GM21723 (cell line): ENCODE data around the gene FBXL13.
"Not testable (repeated sequence)": the region's sequence is repeated elsewhere in the genome, so short reads cannot be mapped to it uniquely, and the experiment has no call there.

ENCODE experiments used
- ATAC-seq: cut with Tn5 transposase; IDR thresholded peaks from one replicate; pipeline ENCODE4 v1.9.1; 2021; ENCODE audit warnings: mild to moderate bottlenecking, moderate library complexity; ENCODE audit not compliant: unreplicated experiment

Gene FBXL13

DNA sequence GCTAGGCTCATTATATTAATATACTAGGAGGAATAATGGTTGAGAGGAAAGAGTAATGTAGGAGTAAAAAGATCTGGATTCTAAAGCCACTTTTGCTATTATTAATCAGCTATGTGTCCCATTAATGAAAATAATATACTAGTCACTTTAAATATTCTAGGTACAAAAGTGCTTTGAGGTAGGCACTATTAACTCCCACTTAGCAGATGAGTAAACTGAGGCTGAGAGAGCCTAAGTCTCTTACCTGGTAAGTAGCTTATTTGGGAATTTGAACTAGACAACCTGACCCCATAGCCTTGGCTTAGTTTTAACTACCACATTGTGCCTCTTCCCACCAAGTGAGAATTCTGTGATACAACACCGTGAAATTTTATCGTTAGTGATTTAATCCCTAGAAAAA lies 6.3 kb upstream of the FBXL13 start:
- ATAC-seq = no peak

DNA sequence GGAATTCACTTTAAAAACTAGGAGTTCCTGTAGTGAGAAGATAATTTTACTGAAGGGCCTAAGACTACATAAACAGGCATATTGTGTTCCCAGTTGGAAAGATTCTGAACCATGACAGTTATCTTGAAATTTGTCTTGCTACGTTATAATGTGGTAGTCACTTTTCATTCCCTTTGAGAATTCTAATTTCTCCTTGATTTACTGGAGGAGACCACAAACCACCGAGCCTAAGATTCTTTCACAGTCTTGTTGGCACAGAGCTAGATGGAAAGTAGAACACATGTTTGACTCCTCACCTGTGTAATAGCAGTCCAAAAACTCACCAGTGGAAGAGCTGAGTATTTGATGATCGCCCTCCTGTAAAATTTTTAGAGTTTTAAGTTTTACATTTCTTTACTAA lies 5.2 kb upstream of the FBXL13 start:
- no peak for ATAC-seq

DNA sequence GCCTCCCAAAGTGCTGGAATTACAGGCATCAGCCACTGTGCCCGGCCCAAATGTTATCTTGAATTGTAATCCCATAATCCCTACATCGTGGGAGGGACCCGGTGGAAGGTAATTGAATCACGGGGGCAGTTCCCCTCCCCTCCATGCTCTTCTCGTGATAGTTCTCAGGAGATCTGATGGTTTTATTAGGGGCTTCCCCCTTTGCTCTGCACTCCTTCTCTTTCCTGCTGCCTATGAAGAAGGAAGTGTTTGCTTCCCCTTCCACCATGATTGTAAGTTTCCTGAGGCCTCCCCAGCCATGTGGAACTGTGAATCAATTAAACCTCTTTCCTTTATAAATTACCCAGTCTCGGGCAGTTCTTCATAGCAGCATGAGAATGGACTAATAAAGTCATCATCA lies 3.6 kb upstream of the FBXL13 start:
- not testable (repeated sequence) for ATAC-seq

DNA sequence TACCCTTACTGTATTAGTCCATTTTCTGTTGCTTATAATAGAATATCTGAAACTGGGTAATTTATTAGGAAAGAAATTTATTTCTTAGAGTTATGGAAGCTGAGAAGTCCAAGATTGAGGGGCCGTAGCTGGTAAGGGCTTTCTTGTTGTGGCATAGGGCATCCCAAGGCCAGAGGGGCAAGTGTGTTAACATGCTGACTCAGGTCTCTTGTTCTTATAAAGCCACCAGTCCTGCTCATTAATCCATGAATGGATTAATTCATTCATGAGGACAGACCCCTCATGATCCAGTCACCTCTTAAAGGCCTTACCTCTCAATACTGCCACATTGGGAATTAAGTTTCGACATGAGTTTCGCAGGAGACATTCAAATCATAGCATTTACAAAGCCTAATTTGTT lies 2.7 kb upstream of the FBXL13 start:
- no peak for ATAC-seq

DNA sequence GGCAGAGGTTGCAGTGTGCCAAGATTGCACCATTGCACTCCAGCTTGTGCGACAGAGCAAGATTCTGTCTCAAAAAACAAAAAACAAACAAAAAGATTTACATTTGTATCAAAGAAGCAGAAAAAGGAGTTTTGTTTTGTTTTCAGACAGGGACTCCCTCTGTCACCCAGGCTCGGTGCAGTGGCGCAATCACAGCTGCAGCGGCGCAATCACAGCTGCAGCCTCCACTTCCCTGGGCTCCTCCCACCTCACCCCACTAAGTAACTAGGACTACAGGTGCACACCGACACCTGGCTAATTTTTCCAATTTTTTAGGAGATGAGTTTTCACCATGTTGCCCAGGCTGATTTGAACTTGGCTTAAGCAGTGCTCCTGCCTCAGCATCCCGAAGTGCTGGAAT lies 2.2 kb upstream of the FBXL13 start:
- no peak for ATAC-seq

DNA sequence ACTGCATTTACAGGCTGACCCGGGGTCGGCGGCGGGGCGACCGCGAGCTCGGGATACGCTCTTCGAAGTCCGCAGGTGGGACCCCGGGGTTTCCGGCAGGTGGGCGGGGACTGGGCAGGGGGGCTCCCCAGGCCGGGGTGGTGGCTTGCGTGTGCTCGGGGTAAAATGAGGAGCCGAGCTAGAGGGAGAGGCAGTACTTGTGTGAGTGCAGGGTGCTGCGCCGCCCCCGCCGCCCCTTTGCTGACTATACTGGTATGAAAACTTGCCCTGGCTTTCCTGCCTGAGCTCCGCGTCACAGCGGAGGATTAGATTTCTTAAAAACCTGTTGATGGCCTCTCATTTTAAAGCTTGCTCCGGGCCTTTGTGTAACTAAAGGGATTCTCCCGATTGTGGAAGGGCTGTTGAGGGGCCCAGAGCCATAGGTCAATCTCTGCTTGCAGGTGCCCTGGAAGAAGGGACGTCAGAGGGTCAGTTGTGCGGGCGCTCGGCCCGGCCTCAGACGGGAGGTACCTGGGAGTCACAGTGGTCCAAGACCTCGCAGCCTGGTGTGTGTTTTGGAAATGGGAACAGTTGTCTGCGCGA lies 832 bp upstream of the FBXL13 start:
- ATAC-seq = peak; percentile 48

DNA sequence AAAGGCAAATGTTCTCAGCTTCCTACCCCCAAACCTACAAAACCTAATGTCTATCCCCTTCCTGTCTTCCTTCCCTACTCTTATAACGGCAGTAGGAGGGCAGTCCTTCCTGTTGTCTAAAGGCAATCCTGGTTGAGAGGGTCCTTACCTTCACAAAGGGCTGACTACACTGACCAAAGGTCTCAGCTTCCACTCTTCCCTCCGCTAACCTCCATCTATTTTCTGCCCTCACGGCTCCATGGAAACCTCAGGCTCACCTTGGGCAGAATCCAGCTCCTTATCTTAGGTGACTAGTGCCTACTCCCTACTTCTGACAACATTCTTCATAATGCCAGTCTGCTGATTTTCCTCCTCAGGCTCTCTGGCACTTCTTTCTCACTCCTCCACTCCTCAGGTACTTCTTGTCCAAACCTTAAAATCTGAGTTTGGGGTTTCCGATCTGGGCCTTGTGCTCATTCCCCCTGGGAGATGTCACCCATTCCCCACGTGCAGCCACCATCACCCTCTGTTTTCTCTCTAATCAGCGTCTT lies 542 bp downstream of the FBXL13 start:
- no peak for ATAC-seq

DNA sequence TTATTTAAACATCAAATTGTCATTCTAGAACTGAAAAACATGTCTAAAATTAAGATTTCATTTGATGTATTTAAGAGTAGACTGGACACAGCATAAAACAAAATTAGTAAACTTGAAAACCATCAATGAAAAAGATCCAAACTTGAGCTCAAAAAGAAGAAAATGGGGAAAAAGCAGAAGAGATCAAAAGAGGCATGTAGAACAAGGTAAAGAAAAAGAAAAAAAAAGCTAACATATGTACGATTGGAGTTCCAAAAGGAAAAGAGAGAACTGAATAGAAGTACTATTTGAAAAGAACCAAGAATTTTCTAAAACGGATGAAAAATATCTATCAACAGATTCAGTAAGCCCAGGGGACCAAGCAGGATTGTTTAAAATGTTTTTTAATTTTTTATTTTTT lies 3.6 kb downstream of the FBXL13 start:
- no peak for ATAC-seq

DNA sequence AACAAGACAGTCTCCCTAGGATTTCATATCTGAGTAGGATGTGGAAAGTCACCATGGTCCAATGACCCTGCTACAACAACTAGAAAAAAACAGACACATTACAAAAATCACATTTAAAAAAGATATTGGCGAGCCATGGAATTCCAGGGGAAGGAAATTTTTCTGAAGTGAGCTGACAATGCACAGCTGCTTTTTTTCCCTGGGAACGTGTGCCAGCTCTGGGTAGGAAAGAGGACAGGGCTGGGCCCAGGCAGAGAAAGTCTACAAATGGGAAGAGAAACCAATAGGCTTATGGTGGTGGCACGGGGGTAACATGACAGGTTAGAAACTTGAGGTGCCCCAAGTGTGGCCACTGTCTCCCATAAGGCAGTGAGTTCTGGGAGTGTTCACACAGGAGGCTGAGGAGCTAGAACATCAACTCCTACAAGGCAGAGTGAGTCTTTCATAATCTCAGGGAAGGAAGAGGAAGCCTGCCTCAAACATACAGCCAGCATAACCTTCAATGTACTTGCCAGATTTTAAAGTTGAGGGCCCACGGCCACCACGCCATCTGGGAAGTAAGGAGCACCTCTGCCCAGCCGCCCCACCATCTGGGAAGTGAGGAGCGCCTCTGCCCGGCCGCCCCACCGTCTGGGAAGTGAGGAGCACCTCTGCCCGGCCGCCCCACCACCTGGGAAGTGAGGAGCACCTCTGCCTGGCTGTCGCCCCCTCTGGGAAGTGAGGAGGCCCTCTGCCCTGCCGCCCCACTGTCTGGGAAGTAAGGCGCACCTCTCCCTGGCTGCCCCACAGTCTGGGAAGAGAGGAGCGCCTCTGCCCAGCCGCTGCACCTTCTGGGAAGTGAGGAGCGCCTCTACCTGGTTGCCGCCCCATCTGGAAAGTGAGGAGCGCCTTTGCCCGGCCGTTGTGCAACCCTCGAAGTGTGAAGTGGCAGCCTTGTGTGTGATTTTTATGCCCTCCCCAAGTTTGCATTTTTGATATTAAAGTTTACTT lies 5.9 kb downstream of the FBXL13 start:
- no peak for ATAC-seq

DNA sequence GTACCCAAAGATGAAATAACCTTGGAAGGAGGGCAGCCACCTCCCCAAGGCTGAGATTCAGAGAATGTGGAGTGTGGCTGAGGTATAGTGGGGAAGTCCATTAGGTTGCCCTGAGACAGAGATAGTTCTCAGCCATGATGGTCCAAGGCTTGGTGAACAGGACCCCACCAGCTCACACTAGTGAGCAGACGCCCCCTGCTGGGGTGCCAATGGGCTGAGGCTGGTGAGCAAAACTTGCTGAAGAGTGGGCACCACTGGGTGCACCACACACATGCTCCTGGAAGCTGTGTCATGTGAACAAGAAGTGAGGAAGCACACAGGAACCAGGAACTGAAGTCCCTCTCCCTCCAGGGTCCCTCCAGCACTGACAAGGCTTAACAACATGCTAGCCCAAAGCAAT lies 8.9 kb downstream of the FBXL13 start:
- no peak for ATAC-seq

DNA sequence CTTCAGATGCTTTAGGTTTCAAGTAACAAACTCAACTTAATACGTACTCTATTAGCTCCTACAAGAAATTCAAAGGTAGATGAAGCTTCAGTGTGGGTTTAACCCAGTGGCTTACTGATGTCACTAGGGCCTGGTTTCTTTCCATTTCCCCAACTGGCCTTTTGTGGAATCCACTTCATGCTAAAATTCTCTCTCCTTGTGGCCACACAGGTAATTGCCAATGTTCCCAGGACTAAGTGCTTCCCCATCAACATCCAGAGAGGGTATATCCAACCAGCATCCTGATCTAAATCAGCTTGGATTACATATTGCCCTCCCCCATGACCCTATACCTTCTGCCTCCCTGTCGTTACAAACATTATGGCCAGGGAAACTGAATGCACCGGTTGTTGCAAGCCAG lies 10.7 kb downstream of the FBXL13 start:
- ATAC-seq = no peak

DNA sequence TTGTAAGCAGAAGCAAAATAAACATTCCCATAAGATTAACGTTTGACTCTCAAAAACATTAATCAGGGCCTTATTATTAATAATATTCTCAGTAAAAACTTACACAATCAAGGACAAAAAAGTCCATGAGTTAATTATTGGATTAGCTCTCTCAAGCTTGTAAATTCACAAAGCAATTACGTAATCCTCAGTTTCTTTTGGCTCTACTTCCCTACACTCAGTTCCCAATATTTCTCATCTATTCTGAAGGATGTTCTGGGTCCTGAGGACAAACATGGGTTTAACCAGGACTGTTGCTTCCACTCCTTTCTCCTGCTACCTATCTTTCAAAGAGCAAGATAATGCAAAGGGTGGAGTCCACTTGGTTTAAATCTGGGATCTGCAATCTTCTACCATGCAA lies 15.1 kb downstream of the FBXL13 start:
- ATAC-seq = no peak

DNA sequence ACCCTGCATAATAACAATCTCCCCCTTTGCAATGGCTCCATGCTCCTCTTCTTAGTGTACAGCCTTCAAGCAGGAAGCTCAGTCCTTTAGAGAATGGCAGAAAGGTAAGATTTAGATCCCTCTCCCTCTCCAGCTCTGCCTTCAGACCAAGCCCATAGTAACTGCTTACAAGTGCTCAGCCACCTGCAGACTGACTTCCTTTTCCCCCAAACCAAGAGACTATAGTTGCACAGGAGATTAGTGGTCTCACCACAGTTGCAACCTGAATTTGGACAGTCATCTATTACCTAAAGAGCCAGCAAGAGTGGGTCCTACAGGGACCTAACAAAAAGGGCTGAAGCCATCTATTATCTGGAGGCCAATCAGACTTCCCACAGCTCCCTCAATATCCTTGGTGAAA lies 16.5 kb downstream of the FBXL13 start:
- no peak for ATAC-seq

DNA sequence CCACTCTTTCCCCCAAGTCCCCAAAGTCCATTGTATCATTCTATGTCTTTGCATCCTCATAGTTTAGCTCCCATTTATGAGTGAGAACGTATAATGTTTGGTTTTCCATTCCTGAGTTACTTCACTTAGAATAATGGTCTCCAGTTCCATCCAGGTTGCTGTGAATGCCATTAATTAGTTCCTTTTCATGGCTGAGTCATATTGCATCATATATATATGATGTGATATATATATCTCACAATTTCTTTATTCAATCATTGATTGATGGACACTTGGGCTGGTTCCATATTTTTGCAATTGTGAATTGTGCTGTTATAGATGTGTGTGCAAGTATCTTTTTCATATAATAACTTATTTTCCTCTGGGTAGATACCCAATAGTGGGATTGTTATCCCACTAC lies 18.6 kb downstream of the FBXL13 start:
- not testable (repeated sequence) for ATAC-seq

DNA sequence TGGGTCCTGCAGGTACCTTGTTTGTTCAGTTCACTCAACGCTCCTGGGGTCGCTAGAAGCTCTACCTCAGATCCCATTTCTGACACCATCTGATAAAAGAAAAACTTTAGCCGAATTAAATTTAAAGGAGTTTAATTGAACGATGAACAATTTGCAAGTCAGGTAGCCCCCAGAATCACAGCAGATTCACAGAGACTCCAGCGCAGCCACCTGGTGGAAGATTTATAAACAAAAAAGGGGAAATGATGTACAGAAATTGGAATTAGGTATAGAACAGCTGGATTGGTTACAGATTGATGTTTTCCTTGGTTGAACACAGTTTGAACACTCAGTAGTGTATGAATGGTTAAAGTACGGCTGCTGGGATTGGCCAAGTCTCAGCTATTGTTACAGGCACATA lies 23.1 kb downstream of the FBXL13 start:
- ATAC-seq = no peak

DNA sequence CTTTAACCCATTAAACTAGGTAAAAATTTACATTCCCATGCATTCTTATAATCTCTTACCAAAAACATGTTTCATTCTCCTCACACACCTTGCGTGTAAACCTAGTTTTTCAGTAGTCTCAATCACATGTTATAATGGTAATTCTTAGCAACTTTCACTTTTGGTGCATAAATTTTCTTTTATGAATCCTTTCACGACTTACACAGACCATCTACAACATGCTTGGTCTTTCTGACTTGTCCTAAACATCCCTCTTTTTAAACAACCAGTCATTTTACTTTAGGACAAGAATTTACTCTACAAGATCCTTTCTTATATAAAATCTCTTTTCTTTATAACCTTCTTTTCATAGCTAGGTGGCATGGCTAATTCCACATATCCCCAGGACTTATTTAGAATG lies 25.8 kb downstream of the FBXL13 start:
- no peak for ATAC-seq

DNA sequence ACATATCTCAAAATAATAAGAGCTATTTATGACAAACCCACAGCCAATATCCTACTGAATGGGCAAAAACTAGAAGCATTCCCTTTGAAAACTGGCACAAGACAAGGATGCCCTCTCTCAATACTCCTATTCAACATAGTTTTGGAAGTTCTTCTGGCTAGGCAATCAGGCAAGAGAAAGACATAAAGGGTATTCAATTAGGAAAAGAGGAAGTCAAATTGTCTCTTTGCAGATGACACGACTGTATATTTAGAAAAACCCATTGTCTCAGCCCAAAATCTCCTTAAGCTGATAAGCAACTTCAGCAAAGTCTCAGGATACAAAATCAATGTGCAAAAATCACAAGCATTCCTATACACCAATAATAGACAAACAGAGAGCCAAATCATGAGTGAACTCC lies 32.8 kb downstream of the FBXL13 start:
- not testable (repeated sequence) for ATAC-seq

DNA sequence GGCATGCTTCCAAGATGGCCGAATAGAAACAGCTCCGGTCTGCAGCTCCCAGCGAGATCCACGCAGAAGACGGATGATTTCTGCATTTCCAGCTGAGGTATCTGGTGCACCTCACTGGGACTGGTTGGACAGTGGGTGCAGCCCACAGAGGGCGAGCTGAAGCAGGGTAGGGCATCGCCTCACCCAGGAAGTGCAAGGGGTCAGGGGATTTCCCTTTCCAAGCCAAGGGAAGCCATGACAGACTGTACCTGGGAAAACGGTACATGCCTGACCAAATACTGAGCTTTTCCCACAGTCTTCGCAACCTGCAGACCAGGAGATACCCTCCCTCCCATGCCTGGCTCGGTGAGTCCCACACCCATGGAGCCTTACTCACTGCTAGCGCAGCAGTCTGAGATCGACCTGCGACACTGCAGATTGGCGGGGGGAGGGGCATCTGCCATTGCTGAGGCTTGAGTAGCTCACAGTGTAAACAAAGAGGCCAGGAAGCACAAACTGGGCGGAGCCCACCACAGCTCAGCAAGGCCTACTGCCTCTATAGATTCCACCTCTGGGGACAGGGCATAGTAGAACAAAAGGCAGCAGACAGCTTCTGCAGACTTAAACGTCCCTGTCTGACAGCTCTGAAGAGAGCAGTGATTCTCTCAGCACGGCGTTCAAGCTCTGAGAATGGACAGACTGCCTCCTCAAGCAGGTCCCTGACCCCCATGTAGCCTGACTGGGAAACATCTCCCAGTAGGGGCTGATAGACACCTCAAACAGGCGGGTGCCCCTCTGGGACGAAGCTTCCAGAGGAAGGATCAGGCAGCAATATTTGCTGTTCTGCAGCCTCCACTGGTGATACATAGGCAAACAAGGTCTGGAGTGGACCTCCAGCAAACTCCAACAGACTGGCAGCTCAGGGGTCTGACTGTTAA lies 36.5 kb downstream of the FBXL13 start:
- not testable (repeated sequence) for ATAC-seq

DNA sequence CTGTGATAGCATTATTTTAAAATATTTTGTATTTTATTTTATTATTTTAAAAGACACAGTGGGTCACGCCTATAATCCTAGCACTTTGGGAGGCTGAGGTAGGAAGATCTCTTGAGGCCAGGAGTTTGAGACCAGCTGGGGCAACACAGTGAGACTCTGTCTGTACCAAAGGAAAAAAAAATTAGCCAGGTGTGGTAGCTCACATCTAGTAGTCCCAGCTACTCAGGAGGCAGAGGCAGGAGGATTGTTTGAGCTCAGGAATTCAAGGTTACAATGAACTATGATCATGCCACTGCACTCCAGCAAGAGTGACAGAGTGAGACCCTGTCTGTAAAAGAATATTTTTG lies 37.1 kb downstream of the FBXL13 start:
- no peak for ATAC-seq

DNA sequence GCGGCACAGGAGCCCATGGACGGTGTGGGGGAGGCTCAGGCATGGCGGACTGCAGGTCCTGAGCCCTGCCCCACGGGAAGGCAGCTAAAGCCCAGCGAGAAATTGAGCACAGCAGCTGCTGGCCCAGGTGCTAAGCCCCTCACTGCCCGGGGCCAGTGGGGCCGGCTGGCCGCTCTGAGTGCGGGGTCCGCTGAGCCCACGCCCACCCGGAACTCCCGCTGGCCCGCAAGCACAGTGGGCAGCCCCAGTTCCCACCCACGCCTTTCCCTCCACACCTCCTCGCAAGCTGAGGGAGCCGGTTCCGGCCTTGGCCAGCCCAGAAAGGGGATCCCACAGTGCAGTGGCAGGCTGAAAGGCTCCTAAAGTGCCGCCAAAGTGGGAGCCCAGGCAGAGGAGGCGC lies 40.3 kb downstream of the FBXL13 start:
- not testable (repeated sequence) for ATAC-seq

DNA sequence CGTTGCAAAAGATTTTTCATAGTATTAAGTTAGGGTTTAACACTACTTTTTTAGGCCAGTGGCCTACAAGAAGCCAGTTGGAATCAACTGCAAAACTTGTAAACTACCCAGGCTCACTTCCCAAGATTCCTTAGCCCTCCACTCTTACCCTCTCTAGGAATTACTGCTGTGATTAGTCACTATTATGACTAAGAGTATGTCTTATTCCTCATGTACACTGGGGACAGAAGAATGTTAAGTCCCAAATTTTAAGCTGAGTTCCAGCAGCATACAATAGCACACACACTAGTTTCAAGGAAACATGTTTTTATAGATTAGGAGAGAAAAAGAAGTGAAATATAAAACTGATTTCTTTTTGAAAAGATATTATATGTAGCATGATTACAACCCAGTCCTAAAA lies 42.8 kb downstream of the FBXL13 start:
- no peak for ATAC-seq
